Lower lobe of right lung (tissue), 2 donors: Measurements from ENCODE around the gene GCN1. TPM values are rescaled to one million over a fixed set of nuclear protein-coding genes. Genes with fewer than 3 reads are reported as not detected.

Experiments
- ATAC-seq, 2 donors: fragments of 200-7000 bp; cut with Tn5 transposase; one replicate each; pipeline ENCODE4 v1.9.1; 2020 to 2022; ENCODE audit warnings: mild to moderate bottlenecking in 2 of 2, moderate library complexity in 2 of 2
- DNase-seq: peaks from one replicate; pipeline ENCODE4 v3.0.0-alpha.2; 2020
- H3K27ac ChIP-seq: fragments of 200-600 bp; one replicate; pipeline ENCODE4 v1.8.0; 2022
- H3K27me3 ChIP-seq: fragments of 200-600 bp; one replicate; pipeline ENCODE4 v1.8.0; 2022; ENCODE audit warnings: low read depth
- H3K36me3 ChIP-seq: fragments of 200-600 bp; one replicate; pipeline ENCODE4 v1.8.0; 2022; ENCODE audit warnings: mild to moderate bottlenecking
- H3K4me1 ChIP-seq: fragments of 200-600 bp; one replicate; pipeline ENCODE4 v1.8.0; 2022
- H3K4me3 ChIP-seq: fragments of 200-600 bp; one replicate; pipeline ENCODE4 v1.8.0; 2022; ENCODE audit warnings: mild to moderate bottlenecking
- H3K9me3 ChIP-seq: fragments of 200-600 bp; one replicate; pipeline ENCODE4 v1.8.0; 2022
- intact Hi-C: fragments of 100-400 bp; cut with DNase I; formaldehyde crosslinking; loops from one replicate; pipeline ENCODE4 v1.11.0; 2022
- total RNA-seq: library from RNA; stranded (reverse); fragmentation: NEBNext Ultra II Directional; extraction: Animal tissue kit (Norgen Biotek cat#: 25700); gene quantifications from one replicate; pipeline ENCODE4 v1.2.1, GENCODE V29; 2021
- TF ChIP-seq, protein P1 (sequence below): fragments of 200-600 bp; IDR thresholded peaks from one replicate; pipeline ENCODE4 v1.8.0; 2022; ENCODE audit warnings: antibody characterized with exemption, mild to moderate bottlenecking
- donor health status: DM: no; HTN: yes; CAD: no; lungs with severe emphysema.

The GCN1 gene
- total RNA-seq, 1 donor from 2014 or later, result 73.6 TPM

DNA sequence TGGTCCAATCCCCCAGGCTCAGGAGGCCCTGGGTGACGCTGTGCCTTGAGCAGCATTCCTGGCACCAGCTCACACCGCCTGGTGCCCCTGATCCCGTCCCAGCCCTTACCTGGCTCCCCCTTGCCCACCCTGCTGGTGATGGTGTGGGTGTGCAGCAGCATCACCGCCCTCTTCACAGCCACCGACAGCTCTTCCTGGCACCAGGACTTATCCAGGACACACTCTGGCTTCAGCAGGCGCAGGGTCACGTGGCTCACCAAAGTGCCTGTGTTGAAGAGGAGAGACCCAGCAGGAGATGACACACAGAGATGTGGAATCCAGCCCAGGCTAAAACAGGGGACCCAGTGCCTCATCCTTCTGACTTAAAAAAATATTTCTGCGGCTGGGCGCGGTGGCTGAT is 36.2 kb downstream of the GCN1 start:
- TF ChIP-seq, protein P1, sequence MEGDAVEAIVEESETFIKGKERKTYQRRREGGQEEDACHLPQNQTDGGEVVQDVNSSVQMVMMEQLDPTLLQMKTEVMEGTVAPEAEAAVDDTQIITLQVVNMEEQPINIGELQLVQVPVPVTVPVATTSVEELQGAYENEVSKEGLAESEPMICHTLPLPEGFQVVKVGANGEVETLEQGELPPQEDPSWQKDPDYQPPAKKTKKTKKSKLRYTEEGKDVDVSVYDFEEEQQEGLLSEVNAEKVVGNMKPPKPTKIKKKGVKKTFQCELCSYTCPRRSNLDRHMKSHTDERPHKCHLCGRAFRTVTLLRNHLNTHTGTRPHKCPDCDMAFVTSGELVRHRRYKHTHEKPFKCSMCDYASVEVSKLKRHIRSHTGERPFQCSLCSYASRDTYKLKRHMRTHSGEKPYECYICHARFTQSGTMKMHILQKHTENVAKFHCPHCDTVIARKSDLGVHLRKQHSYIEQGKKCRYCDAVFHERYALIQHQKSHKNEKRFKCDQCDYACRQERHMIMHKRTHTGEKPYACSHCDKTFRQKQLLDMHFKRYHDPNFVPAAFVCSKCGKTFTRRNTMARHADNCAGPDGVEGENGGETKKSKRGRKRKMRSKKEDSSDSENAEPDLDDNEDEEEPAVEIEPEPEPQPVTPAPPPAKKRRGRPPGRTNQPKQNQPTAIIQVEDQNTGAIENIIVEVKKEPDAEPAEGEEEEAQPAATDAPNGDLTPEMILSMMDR, result no peak
- intact Hi-C loops, result no loop called here
- DNase-seq (no peak), ATAC-seq (no peak)
- no peaks in the 10 kb centered on the region for H3K9me3 ChIP-seq
- H3K27ac ChIP-seq, result no peak overlapping the region
- H3K4me1 ChIP-seq, result no peaks in the 10 kb centered on the region
- peaks cover 100% of the 10 kb centered on the region for H3K36me3 ChIP-seq
- no peak overlapping the region for H3K4me3 ChIP-seq
- H3K27me3 ChIP-seq, result no peaks in the 10 kb centered on the region

DNA sequence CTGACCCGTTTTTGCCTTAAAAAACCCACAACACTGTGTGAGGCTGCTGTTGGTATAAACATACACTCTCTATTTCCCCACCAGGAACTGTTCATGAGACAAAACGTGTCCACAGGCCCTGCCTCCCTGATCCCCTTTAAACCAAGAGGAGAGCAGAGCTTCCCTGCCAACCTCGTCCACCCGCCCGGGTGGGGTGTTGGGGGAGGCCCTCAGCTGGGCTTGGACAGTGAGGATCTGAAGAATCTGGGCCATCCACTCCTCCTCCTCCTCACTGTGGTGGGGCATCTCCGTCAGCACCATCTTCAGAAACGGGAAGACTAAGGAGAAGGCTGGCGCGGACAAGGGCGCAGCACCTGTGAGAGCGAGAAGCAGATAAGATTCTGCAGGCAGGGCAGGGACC is 36.8 kb downstream of the GCN1 start:
- H3K9me3 ChIP-seq, result no peaks in the 10 kb centered on the region
- ATAC-seq (no peak), DNase-seq (no peak)
- no peaks in the 10 kb centered on the region for H3K27me3 ChIP-seq
- TF ChIP-seq, protein P1, result no peak
- intact Hi-C loops, result no loop called here
- no peaks in the 10 kb centered on the region for H3K4me1 ChIP-seq
- no peak overlapping the region for H3K27ac ChIP-seq
- H3K4me3 ChIP-seq, result no peak overlapping the region
- H3K36me3 ChIP-seq, result peaks cover 100% of the 10 kb centered on the region

DNA sequence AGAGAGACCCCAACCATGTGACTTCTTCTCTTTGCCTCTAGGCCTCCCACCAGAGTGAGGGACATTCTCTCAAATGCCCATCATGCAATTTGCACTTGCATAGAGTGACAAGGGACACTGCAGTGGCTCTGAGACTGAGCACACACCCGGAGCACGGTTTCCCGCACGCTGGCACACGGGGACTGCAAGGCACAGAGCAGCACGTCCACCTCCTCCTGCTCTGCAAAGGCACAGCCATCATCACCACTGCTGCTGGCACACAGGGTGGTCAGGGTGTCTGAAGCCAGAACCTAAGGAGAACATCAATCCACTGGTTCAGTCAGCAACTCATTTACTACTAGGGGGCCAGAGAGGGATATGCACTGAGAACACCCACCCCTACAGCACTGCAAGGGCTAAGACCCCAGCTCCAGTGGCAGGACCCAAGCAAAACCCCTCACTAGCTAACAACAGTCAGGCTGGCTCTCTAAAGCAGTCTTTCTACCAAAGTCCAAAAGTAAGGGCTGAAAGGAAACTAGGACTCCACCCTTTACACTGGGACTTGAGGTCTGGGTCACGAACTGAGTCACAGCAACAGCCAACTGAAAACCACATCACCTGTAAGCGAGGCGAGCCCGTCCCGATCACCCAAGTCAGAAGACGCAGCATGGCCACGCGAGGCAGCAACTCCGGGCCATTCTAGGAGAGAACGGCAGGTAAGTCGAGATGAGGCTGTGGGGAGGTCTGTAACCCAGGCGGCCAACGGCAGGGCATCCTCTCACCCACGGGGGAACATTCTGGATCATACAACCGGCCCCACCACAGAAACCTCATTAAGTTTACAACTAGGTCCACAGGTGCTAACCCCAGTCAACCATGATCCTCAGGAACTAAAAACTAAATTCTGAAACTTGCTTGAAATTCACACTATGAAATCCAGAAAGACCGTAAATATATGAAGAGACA is 37.9 kb downstream of the GCN1 start:
- TF ChIP-seq, protein P1, result no peak
- Histone ChIP-seq H3K27me3 (no peaks in the 10 kb centered on the region), H3K4me1 (no peaks in the 10 kb centered on the region), H3K36me3 (peaks cover 96% of the 10 kb centered on the region), H3K27ac (no peak overlapping the region), H3K9me3 (no peaks in the 10 kb centered on the region), H3K4me3 (no peak overlapping the region)
- intact Hi-C loops, result no loop called here
- DNase-seq (no peak), ATAC-seq (no peak)

DNA sequence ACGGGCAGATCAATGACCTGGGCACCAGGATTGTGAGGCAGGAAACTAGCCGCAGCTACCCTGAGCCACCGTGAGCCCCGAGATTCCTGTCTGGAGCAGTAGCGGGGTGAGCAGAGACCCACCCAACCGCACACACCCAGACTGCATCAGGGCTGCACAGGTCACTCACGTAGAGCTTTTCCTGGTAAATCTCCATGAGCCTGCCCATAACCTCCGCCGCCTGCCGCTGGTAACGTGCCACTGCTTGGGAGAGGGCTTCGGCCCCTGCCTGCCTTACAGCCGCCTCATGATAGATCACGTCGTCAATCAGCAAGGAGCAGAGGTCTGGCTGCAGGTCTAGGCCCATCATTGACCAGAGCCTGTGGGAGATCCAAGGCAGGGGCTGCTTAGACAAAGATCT is 39.4 kb downstream of the GCN1 start:
- Histone ChIP-seq H3K27me3 (no peaks in the 10 kb centered on the region), H3K4me1 (no peaks in the 10 kb centered on the region), H3K4me3 (no peak overlapping the region), H3K9me3 (no peaks in the 10 kb centered on the region), H3K36me3 (peaks cover 96% of the 10 kb centered on the region), H3K27ac (no peak overlapping the region)
- TF ChIP-seq, protein P1, result no peak
- intact Hi-C loops, result no loop called here
- DNase-seq (no peak), ATAC-seq (no peak)

GRCh38 chr12:120150919-120151525 is 43.5 kb downstream of the GCN1 start:
- DNase-seq, result no peak
- Histone ChIP-seq H3K4me3 (no peak overlapping the region), H3K4me1 (no peaks in the 10 kb centered on the region), H3K9me3 (no peaks in the 10 kb centered on the region), H3K27ac (no peak overlapping the region), H3K27me3 (no peaks in the 10 kb centered on the region), H3K36me3 (peaks cover 96% of the 10 kb centered on the region)
- TF ChIP-seq, protein P1, result no peak
- intact Hi-C loops, result no loop called here
- ATAC-seq, result peak in 1 of 2 donors; percentile 17
